HepG2 (cell line): ENCODE measurements around the gene PROC. TPM values are rescaled to one million over a fixed set of nuclear protein-coding genes. Genes with fewer than 3 reads are reported as not detected.

Experiments
- ATAC-seq: fragments of 200-7000 bp; cut with Tn5 transposase; 3 replicates; pipeline ENCODE4 v1.9.1; 2020; ENCODE audit warnings: mild to moderate bottlenecking, moderate library complexity
- BruUV-seq: library from RNA; stranded (reverse); fragments of 400-500 nt; replicated peaks from 2 replicates; lab custom pipeline; 2021; lab: Mats Ljungman, UMichigan
- CTCF ChIA-PET: fragments of 300-600 bp; formaldehyde crosslinking; extraction: SDS; loops from one replicate; lab custom pipeline; 2021; ENCODE audit warnings: low total read pairs, inconsistent platforms, low intra/inter-chr PET ratio; lab: Yijun Ruan, JAX
- POLR2A ChIA-PET: fragments of 350-600 bp; sonication (Branson Sonifier 250); formaldehyde crosslinking; loops from one replicate; lab custom pipeline; 2020; ENCODE audit warnings: antibody characterized with exemption, inconsistent platforms; lab: Yijun Ruan, JAX
- DNase-seq: peaks from one replicate; pipeline ENCODE4 v3.0.0-alpha.2; 2015; ENCODE audit warnings: low spot score
- FAIRE-seq: peaks from 3 replicates; lab custom pipeline; 2011; peaks lifted over from hg19 to GRCh38; lab: Jason Lieb, UNC
- H2AFZ ChIP-seq: one replicate; pipeline ENCODE4 v1.6.1; 2011; ENCODE audit warnings: low read length, inconsistent platforms
- H3K27ac ChIP-seq: fragments of 300-600 bp; 3 replicates; pipeline ENCODE4 v1.8.0; 2011; ENCODE audit warnings: mixed run types, mild to moderate bottlenecking, mixed read lengths, low read length, inconsistent platforms; ENCODE audit not compliant: insufficient read depth; ENCODE audit errors: extremely low read length
- H3K27me3 ChIP-seq, 2 experiments: fragments of 200-600 bp in 1 of 2; 2 replicates in 1 of 2; 3 replicates in 1 of 2; pipeline versions ENCODE4 v1.6.0 to v1.8.0; 2011; ENCODE audit warnings: low read length in 2 of 2, mild to moderate bottlenecking in 2 of 2, moderate library complexity in 2 of 2, inconsistent platforms in 1 of 2; ENCODE audit not compliant: insufficient read depth in 2 of 2, control insufficient read depth in 1 of 2
- H3K36me3 ChIP-seq, 2 experiments: fragments of 200-600 bp in 1 of 2; replicated peaks in 1 of 2; 2 replicates in 1 of 2; 3 replicates in 1 of 2; pipeline versions ENCODE4 v1.5.1 to v1.8.0; 2011; ENCODE audit warnings: low read length in 2 of 2, inconsistent platforms in 1 of 2; ENCODE audit not compliant: insufficient read depth in 2 of 2, control insufficient read depth in 1 of 2
- H3K4me1 ChIP-seq: 2 replicates; pipeline ENCODE4 v1.5.1; 2012; ENCODE audit warnings: low read length, inconsistent platforms; ENCODE audit not compliant: insufficient read depth
- H3K4me2 ChIP-seq: 2 replicates; pipeline ENCODE4 v1.6.0; 2011; ENCODE audit warnings: low read depth, low read length, inconsistent platforms
- H3K4me3 ChIP-seq, 3 experiments: fragments of 200-600 bp in 1 of 3; sonication (generic), shearing (Covaris generic) in 1 of 3; replicated peaks in 1 of 3; 2 replicates each; pipeline ENCODE4 v1.5.1; 2011 to 2016; ENCODE audit warnings: low read length in 3 of 3, inconsistent platforms in 2 of 3, low read depth in 2 of 3, mild to moderate bottlenecking in 2 of 3, control low read depth in 1 of 3, mixed read lengths in 1 of 3; ENCODE audit not compliant: insufficient read depth in 1 of 3
- H3K79me2 ChIP-seq: one replicate; pipeline ENCODE4 v1.6.1; 2011; ENCODE audit warnings: low read length, inconsistent platforms; ENCODE audit not compliant: insufficient read depth
- H3K9ac ChIP-seq: 2 replicates; pipeline ENCODE4 v1.6.0; 2011; ENCODE audit warnings: mild to moderate bottlenecking, low read depth, low read length, inconsistent platforms; ENCODE audit not compliant: insufficient read depth
- H3K9me3 ChIP-seq: 2 replicates; pipeline ENCODE4 v1.5.1; 2012; ENCODE audit warnings: mild to moderate bottlenecking, low read length
- H4K20me1 ChIP-seq: 2 replicates; pipeline ENCODE4 v1.6.0; 2011; ENCODE audit warnings: inconsistent platforms, mild to moderate bottlenecking, low read length, moderate library complexity; ENCODE audit not compliant: insufficient read depth
- FOXC1 ChIP-seq: sonication (generic); formaldehyde crosslinking; IDR thresholded peaks from 2 replicates; pipeline ENCODE4 v1.8.0; 2022; ENCODE audit warnings: mild to moderate bottlenecking, missing genetic modification reagents, borderline replicate concordance
- LCORL ChIP-seq, 2 experiments: fragments of 450-650 bp in 1 of 2; sonication (generic) in 1 of 2; formaldehyde crosslinking in 1 of 2; IDR thresholded peaks; 2 replicates each; pipeline versions ENCODE4 v1.5.0 to v1.6.1; 2017 to 2020; ENCODE audit warnings: antibody characterized with exemption in 1 of 2, missing genetic modification reagents in 1 of 2
- MTA1 ChIP-seq: sonication (generic); formaldehyde crosslinking; IDR thresholded peaks from 2 replicates; pipeline ENCODE4 v1.4.0; 2020; ENCODE audit warnings: missing genetic modification reagents, mild to moderate bottlenecking, borderline replicate concordance
- RXRB ChIP-seq: IDR thresholded peaks from 2 replicates; pipeline ENCODE4 v1.6.1; 2016; ENCODE audit warnings: borderline replicate concordance, missing genetic modification reagents, missing compliant biosample characterization
- SALL1 ChIP-seq: sonication (generic); formaldehyde crosslinking; IDR thresholded peaks from 2 replicates; pipeline ENCODE4 v1.8.0; 2022; ENCODE audit warnings: mild to moderate bottlenecking, missing genetic modification reagents
- SAP130 ChIP-seq: IDR thresholded peaks from 2 replicates; pipeline ENCODE4 v1.6.1; 2016; ENCODE audit warnings: low read depth
- SOX6 ChIP-seq, 2 experiments: fragments of 450-650 bp in 1 of 2; sonication (generic) in 1 of 2; formaldehyde crosslinking in 1 of 2; IDR thresholded peaks; 2 replicates each; pipeline versions ENCODE4 v1.4.0 to v1.6.1; 2017 to 2020; ENCODE audit warnings: antibody characterized with exemption in 1 of 2, mild to moderate bottlenecking in 1 of 2, missing genetic modification reagents in 1 of 2
- ZBTB38 ChIP-seq: sonication (generic); formaldehyde crosslinking; IDR thresholded peaks from 2 replicates; pipeline ENCODE4 v1.5.1; 2020; ENCODE audit warnings: mild to moderate bottlenecking, missing genetic modification reagents
- WGBS: methylation state at CpG from one replicate; pipeline ENCODE4 v1.1.6; 2017; ENCODE audit warnings: low lambda C conversion rate; 5-methylcytosine and 5-hydroxymethylcytosine counted together
- in situ Hi-C: cut with HindIII; loops from 2 replicates; pipeline ENCODE4 v1.10.0; 2017; ENCODE audit warnings: low pct_unique_long_range_greater_than_20kb; ENCODE audit not compliant: extremely low pct_ligation_motif_present
- intact Hi-C: fragments of 100-400 bp; cut with micrococcal nuclease; formaldehyde crosslinking; loops from one replicate; pipeline ENCODE4 v1.10.0; 2022; ENCODE audit not compliant: unreplicated experiment
- polyA plus RNA-seq, 8 experiments: library from polyadenylated mRNA; depleted of rRNA in 3 of 8; stranded (reverse) in 7 of 8; unstranded in 1 of 8; fragments of >200 nt; fragmentation: Illumina TruSeq in 4 of 8; extraction: Trizol in 4 of 8; gene quantifications; 2 replicates each; pipeline versions ENCODE4 v1.2.1 to v1.2.3, GENCODE V29; 2011 to 2016; ENCODE audit warnings: low read depth in 4 of 8, missing spikeins in 1 of 8, mixed read lengths in 1 of 8; ENCODE audit not compliant: insufficient read depth in 1 of 8
- total RNA-seq, 5 experiments: library from RNA; depleted of rRNA; stranded (reverse); fragments of >200 nt; fragmentation: Illumina TruSeq; extraction: Trizol; gene quantifications; 2 replicates each; pipeline ENCODE4 v1.2.3, GENCODE V29; 2016; ENCODE audit warnings: low read depth in 1 of 5
- TF ChIP-seq, protein P1 (sequence below): sonication (generic); formaldehyde crosslinking; IDR thresholded peaks from 2 replicates; pipeline ENCODE4 v1.5.1; 2020; ENCODE audit warnings: mild to moderate bottlenecking, missing genetic modification reagents, moderate library complexity
- TF ChIP-seq, protein P2 (sequence below): sonication (generic); formaldehyde crosslinking; IDR thresholded peaks from 2 replicates; pipeline ENCODE4 v1.5.0; 2020; ENCODE audit warnings: mild to moderate bottlenecking, missing genetic modification reagents, borderline replicate concordance

The PROC gene
- total and polyA plus RNA-seq, 2 of the 13 experiments (the other 11 are each of a cell fraction or from before 2014, with no cell fraction given) = 134 to 185 TPM

DNA sequence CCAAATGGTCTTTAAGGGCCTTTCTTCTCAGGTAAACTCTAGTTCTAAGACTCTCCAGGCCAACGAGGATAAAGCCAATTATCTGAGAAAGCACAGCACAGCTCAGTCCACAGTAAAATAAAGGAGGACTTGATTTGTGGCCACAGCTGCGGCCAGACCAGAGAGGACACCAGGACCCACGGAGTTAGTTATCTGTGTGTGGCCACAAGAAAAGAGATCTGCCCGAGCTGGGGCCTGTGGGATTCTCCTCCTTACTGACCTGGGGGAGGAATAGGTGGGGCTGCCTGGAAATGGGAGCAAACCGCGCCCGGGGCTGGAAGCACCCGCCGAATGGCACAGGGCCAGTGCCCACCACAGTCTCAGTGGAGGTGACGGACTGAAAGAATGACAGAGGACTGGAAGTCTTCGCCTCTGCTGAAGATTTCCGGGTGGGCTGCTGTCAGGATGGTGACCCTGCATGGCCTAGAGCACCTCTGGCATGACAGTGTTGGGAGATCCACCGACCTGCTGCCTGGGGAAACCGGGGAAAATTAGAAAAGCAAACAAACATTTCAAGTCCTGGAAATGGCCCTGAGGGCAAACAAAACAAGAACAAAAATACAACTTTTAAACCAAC, 13.3 kb downstream of the PROC start:
- 0 out of 2 replicates have a peak overlapping the region, but pooled peaks have one; percentile 4 for H3K4me2 ChIP-seq
- peak overlapping the region; percentile 3 for H3K27ac ChIP-seq
- FAIRE-seq (no peak), DNase-seq (no peak), ATAC-seq (peak; percentile 11; the same call in 2 of the 3 replicates)
- H3K27me3 ChIP-seq = no peaks in the 10 kb centered on the region
- no peak overlapping the region for H3K4me3 ChIP-seq
- 0 out of 2 replicates have a peak overlapping the region, but pooled peaks have one; percentile 2 for H3K9ac ChIP-seq
- peaks cover 23% of the 10 kb centered on the region for H3K4me1 ChIP-seq
- WGBS = 71% methylated on average over 14 of the region's 14 CpGs
- BruUV-seq = no TSS peak
- peaks cover 15 to 18% of the 10 kb centered on the region in 2 experiments for H3K36me3 ChIP-seq
- H3K9me3 ChIP-seq = no peaks in the 10 kb centered on the region
- in situ Hi-C loops (no loop called here), intact Hi-C loops (no loop called here)
- peak overlapping the region; percentile 0 for H2AFZ ChIP-seq
- H3K79me2 ChIP-seq = no peaks in the 10 kb centered on the region
- no peaks in the 10 kb centered on the region; the same call in 1 of the 2 replicates for H4K20me1 ChIP-seq
- ChIA-PET POLR2A (interaction anchor here (1.0 to 16.2 kb wide), 2 partner anchors 14 to 21 kb away, joined by 4 to 229 read pairs; partner anchors contain the start of gene PROC), CTCF (no interaction called here)
- TF ChIP-seq FOXC1 (CRISPR knock-in tag) (peak; percentile 59; the same call in 1 of the 2 replicates), LCORL (IDR thresholded peaks at IDR 0.05) (no peak), LCORL (CRISPR knock-in tag; IDR thresholded peaks at IDR 0.05) (0 out of 2 replicates have a peak, but pooled peaks have one; percentile 35), SALL1 (CRISPR knock-in tag) (peak; percentile 25; the same call in 1 of the 2 replicates), ZBTB38 (peak; percentile 37; the same call in 1 of the 2 replicates), SAP130 (CRISPR knock-in tag) (0 out of 2 replicates have a peak, but pooled peaks have one; percentile 22), RXRB (peak; percentile 36; the same call in 1 of the 2 replicates), SOX6 (IDR thresholded peaks at IDR 0.05) (no peak), SOX6 (CRISPR knock-in tag; IDR thresholded peaks at IDR 0.05) (0 out of 2 replicates have a peak, but pooled peaks have one; percentile 14), MTA1 (CRISPR knock-in tag) (peak; percentile 44; the same call in 1 of the 2 replicates)
- TF ChIP-seq, protein P1, sequence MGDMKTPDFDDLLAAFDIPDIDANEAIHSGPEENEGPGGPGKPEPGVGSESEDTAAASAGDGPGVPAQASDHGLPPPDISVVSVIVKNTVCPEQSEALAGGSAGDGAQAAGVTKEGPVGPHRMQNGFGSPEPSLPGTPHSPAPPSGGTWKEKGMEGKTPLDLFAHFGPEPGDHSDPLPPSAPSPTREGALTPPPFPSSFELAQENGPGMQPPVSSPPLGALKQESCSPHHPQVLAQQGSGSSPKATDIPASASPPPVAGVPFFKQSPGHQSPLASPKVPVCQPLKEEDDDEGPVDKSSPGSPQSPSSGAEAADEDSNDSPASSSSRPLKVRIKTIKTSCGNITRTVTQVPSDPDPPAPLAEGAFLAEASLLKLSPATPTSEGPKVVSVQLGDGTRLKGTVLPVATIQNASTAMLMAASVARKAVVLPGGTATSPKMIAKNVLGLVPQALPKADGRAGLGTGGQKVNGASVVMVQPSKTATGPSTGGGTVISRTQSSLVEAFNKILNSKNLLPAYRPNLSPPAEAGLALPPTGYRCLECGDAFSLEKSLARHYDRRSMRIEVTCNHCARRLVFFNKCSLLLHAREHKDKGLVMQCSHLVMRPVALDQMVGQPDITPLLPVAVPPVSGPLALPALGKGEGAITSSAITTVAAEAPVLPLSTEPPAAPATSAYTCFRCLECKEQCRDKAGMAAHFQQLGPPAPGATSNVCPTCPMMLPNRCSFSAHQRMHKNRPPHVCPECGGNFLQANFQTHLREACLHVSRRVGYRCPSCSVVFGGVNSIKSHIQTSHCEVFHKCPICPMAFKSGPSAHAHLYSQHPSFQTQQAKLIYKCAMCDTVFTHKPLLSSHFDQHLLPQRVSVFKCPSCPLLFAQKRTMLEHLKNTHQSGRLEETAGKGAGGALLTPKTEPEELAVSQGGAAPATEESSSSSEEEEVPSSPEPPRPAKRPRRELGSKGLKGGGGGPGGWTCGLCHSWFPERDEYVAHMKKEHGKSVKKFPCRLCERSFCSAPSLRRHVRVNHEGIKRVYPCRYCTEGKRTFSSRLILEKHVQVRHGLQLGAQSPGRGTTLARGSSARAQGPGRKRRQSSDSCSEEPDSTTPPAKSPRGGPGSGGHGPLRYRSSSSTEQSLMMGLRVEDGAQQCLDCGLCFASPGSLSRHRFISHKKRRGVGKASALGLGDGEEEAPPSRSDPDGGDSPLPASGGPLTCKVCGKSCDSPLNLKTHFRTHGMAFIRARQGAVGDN = peak; percentile 60
- TF ChIP-seq, protein P2, sequence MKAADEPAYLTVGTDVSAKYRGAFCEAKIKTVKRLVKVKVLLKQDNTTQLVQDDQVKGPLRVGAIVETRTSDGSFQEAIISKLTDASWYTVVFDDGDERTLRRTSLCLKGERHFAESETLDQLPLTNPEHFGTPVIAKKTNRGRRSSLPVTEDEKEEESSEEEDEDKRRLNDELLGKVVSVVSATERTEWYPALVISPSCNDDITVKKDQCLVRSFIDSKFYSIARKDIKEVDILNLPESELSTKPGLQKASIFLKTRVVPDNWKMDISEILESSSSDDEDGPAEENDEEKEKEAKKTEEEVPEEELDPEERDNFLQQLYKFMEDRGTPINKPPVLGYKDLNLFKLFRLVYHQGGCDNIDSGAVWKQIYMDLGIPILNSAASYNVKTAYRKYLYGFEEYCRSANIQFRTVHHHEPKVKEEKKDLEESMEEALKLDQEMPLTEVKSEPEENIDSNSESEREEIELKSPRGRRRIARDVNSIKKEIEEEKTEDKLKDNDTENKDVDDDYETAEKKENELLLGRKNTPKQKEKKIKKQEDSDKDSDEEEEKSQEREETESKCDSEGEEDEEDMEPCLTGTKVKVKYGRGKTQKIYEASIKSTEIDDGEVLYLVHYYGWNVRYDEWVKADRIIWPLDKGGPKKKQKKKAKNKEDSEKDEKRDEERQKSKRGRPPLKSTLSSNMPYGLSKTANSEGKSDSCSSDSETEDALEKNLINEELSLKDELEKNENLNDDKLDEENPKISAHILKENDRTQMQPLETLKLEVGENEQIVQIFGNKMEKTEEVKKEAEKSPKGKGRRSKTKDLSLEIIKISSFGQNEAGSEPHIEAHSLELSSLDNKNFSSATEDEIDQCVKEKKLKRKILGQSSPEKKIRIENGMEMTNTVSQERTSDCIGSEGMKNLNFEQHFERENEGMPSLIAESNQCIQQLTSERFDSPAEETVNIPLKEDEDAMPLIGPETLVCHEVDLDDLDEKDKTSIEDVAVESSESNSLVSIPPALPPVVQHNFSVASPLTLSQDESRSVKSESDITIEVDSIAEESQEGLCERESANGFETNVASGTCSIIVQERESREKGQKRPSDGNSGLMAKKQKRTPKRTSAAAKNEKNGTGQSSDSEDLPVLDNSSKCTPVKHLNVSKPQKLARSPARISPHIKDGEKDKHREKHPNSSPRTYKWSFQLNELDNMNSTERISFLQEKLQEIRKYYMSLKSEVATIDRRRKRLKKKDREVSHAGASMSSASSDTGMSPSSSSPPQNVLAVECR = peak; percentile 35; the same call in 1 of the 2 replicates
